IMR-90 (cell line): Measurements from ENCODE around the gene WASHC4. TPM values are rescaled to one million over a fixed set of nuclear protein-coding genes. Genes with fewer than 3 reads are reported as not detected.

ENCODE experiments used
- ATAC-seq: fragments of 200-7000 bp; cut with Tn5 transposase; 2 replicates; pipeline ENCODE4 v1.9.1; 2020; ENCODE audit warnings: low read depth, mild to moderate bottlenecking, moderate library complexity
- BruUV-seq: library from RNA; stranded (reverse); fragments of 400-500 nt; replicated peaks from 2 replicates; lab custom pipeline; 2021; lab: Mats Ljungman, UMichigan
- CTCF ChIA-PET: fragments of 300-600 bp; formaldehyde crosslinking; extraction: SDS; loops from one replicate; lab custom pipeline; 2021; ENCODE audit warnings: antibody characterized with exemption; lab: Yijun Ruan, JAX
- POLR2A ChIA-PET: fragments of 300-600 bp; sonication (Branson Sonifier 250); formaldehyde crosslinking; loops from one replicate; lab custom pipeline; 2022; ENCODE audit warnings: antibody characterized with exemption; ENCODE audit not compliant: unreplicated experiment; lab: Charles Lee
- DNase-seq: peaks from one replicate; pipeline ENCODE4 v3.0.0; 2013
- H2AFZ ChIP-seq: replicated peaks from 2 replicates; pipeline ENCODE3; 2013; ENCODE audit warnings: low read length, mild to moderate bottlenecking; ENCODE audit not compliant: poor library complexity
- H2AK5ac ChIP-seq: 2 replicates; pipeline ENCODE4 v1.6.1; 2013; ENCODE audit warnings: low read depth, low read length, inconsistent platforms
- H2AK9ac ChIP-seq: replicated peaks from 2 replicates; pipeline ENCODE3; 2013; ENCODE audit warnings: mild to moderate bottlenecking, low read depth, low read length, moderate library complexity; ENCODE audit not compliant: poor library complexity
- H2BK120ac ChIP-seq: 2 replicates; pipeline ENCODE4 v1.6.1; 2013; ENCODE audit warnings: low read depth, low read length, inconsistent platforms
- H2BK15ac ChIP-seq: 3 replicates; pipeline ENCODE4 v1.6.1; 2013; ENCODE audit warnings: low read depth, low read length, inconsistent platforms
- H2BK20ac ChIP-seq: 2 replicates; pipeline ENCODE4 v1.6.1; 2013; ENCODE audit warnings: low read depth, mild to moderate bottlenecking, inconsistent platforms, low read length, moderate library complexity
- H2BK5ac ChIP-seq: 2 replicates; pipeline ENCODE4 v1.6.1; 2013; ENCODE audit warnings: mild to moderate bottlenecking, low read depth, low read length, inconsistent platforms; ENCODE audit not compliant: poor library complexity, severe bottlenecking
- H3K14ac ChIP-seq: replicated peaks from 2 replicates; pipeline ENCODE4 v1.6.1; 2013; ENCODE audit warnings: low read depth, low read length, inconsistent platforms
- H3K18ac ChIP-seq: 2 replicates; pipeline ENCODE4 v1.6.1; 2013; ENCODE audit warnings: low read depth, low read length, control low read depth
- H3K23ac ChIP-seq: 2 replicates; pipeline ENCODE4 v1.6.1; 2013; ENCODE audit warnings: low read depth, low read length, inconsistent platforms
- H3K27ac ChIP-seq: 2 replicates; pipeline ENCODE4 v1.5.1; 2013; ENCODE audit warnings: mild to moderate bottlenecking, control low read depth, low read length; ENCODE audit not compliant: insufficient read depth
- H3K27me3 ChIP-seq: 2 replicates; pipeline ENCODE4 v1.6.1; 2013; ENCODE audit warnings: low read length; ENCODE audit not compliant: control insufficient read depth, insufficient read depth
- H3K36me3 ChIP-seq: 2 replicates; pipeline ENCODE4 v1.6.1; 2013; ENCODE audit warnings: low read length, mixed read lengths; ENCODE audit not compliant: control insufficient read depth, insufficient read depth
- H3K4ac ChIP-seq: 2 replicates; pipeline ENCODE4 v1.6.1; 2013; ENCODE audit warnings: low read depth, low read length, inconsistent platforms
- H3K4me1 ChIP-seq: 2 replicates; pipeline ENCODE4 v1.6.1; 2013; ENCODE audit warnings: low read length, mixed read lengths; ENCODE audit not compliant: control insufficient read depth, insufficient read depth
- H3K4me2 ChIP-seq: 2 replicates; pipeline ENCODE4 v1.6.1; 2013; ENCODE audit warnings: low read depth, mild to moderate bottlenecking, control low read depth, low read length, moderate library complexity
- H3K4me3 ChIP-seq: 2 replicates; pipeline ENCODE4 v1.5.1; 2013; ENCODE audit warnings: low read depth, mild to moderate bottlenecking, control low read depth, low read length, moderate library complexity; ENCODE audit not compliant: insufficient read depth
- H3K56ac ChIP-seq: 2 replicates; pipeline ENCODE4 v1.6.1; 2013; ENCODE audit warnings: low read length, inconsistent platforms; ENCODE audit not compliant: insufficient read depth; ENCODE audit errors: extremely low read depth
- H3K79me1 ChIP-seq, 2 experiments: 2 replicates each; pipeline ENCODE4 v1.6.1; 2013; ENCODE audit warnings: low read length in 2 of 2, inconsistent platforms in 1 of 2, low read depth in 1 of 2
- H3K9ac ChIP-seq: 2 replicates; pipeline ENCODE4 v1.6.1; 2013; ENCODE audit warnings: low read depth, low read length, control low read depth
- H3K9me1 ChIP-seq: 2 replicates; pipeline ENCODE4 v1.6.1; 2013; ENCODE audit warnings: low read length, inconsistent platforms; ENCODE audit not compliant: insufficient read depth
- H3K9me3 ChIP-seq: 2 replicates; pipeline ENCODE4 v1.6.1; 2013; ENCODE audit warnings: low read length; ENCODE audit not compliant: control insufficient read depth, insufficient read depth
- H4K20me1 ChIP-seq: 2 replicates; pipeline ENCODE4 v1.6.1; 2013; ENCODE audit warnings: low read length, inconsistent platforms; ENCODE audit not compliant: insufficient read depth
- H4K5ac ChIP-seq: 2 replicates; pipeline ENCODE4 v1.6.1; 2013; ENCODE audit warnings: mild to moderate bottlenecking, low read depth, low read length, control low read depth
- H4K8ac ChIP-seq, 2 experiments: 2 replicates each; pipeline ENCODE4 v1.6.1; 2013; ENCODE audit warnings: low read depth in 2 of 2, low read length in 2 of 2, control low read depth in 1 of 2, inconsistent platforms in 1 of 2
- H4K91ac ChIP-seq: 2 replicates; pipeline ENCODE4 v1.6.1; 2013; ENCODE audit warnings: low read depth, low read length, inconsistent platforms; ENCODE audit not compliant: insufficient read depth
- BHLHE40 ChIP-seq: fragments of 150-350 bp; IDR thresholded peaks from 2 replicates; pipeline ENCODE4 v1.6.1; 2016; ENCODE audit warnings: mild to moderate bottlenecking, low read depth, low read length
- CEBPB ChIP-seq: IDR thresholded peaks from 2 replicates; pipeline ENCODE4 v1.6.1; 2012; ENCODE audit warnings: low read depth, low read length, improper control_type of control experiment
- CHD1 ChIP-seq: IDR thresholded peaks from 2 replicates; pipeline ENCODE4 v1.6.1; 2012; ENCODE audit warnings: low read depth, low read length, improper control_type of control experiment
- CTCF ChIP-seq: conservative IDR thresholded peaks from 2 replicates; pipeline ENCODE4 v1.5.1; 2012; ENCODE audit warnings: mild to moderate bottlenecking, low read depth, low read length, improper control_type of control experiment
- ELK1 ChIP-seq: fragments of 150-350 bp; IDR thresholded peaks from 2 replicates; pipeline ENCODE4 v1.6.1; 2016; ENCODE audit warnings: low read depth, mild to moderate bottlenecking, low read length, moderate library complexity, borderline replicate concordance
- FOS ChIP-seq: fragments of 150-350 bp; IDR thresholded peaks from 2 replicates; pipeline ENCODE4 v1.6.1; 2016; ENCODE audit warnings: low read depth, low read length
- MAFK ChIP-seq: IDR thresholded peaks from 2 replicates; pipeline ENCODE4 v1.6.1; 2012; ENCODE audit warnings: low read depth, low read length, improper control_type of control experiment
- MAZ ChIP-seq: IDR thresholded peaks from 2 replicates; pipeline ENCODE4 v1.6.1; 2012; ENCODE audit warnings: low read depth, mild to moderate bottlenecking, low read length, improper control_type of control experiment, moderate library complexity, borderline replicate concordance
- MXI1 ChIP-seq: IDR thresholded peaks from 2 replicates; pipeline ENCODE4 v1.6.1; 2012; ENCODE audit warnings: low read depth, mild to moderate bottlenecking, low read length, moderate library complexity, borderline replicate concordance
- NFE2L2 ChIP-seq: fragments of 150-350 bp; IDR thresholded peaks from 2 replicates; pipeline ENCODE4 v1.6.1; 2016; ENCODE audit warnings: low read depth, mild to moderate bottlenecking, low read length
- POLR2A ChIP-seq: IDR thresholded peaks from 2 replicates; pipeline ENCODE4 v1.6.1; 2012; ENCODE audit warnings: mild to moderate bottlenecking, low read depth, low read length
- RAD21 ChIP-seq: IDR thresholded peaks from 2 replicates; pipeline ENCODE4 v1.6.1; 2012; ENCODE audit warnings: low read length, improper control_type of control experiment
- RCOR1 ChIP-seq: IDR thresholded peaks from 2 replicates; pipeline ENCODE4 v1.6.1; 2012; ENCODE audit warnings: mild to moderate bottlenecking, low read length, improper control_type of control experiment; ENCODE audit not compliant: insufficient replicate concordance
- RFX5 ChIP-seq: IDR thresholded peaks from 2 replicates; pipeline ENCODE4 v1.8.0; 2012; ENCODE audit warnings: low read depth, mild to moderate bottlenecking, low read length, moderate library complexity
- SMC3 ChIP-seq: fragments of 150-350 bp; IDR thresholded peaks from 2 replicates; pipeline ENCODE4 v1.6.1; 2016; ENCODE audit warnings: low read depth, mild to moderate bottlenecking, antibody characterized with exemption, low read length, moderate library complexity
- USF2 ChIP-seq: fragments of 150-350 bp; IDR thresholded peaks from 2 replicates; pipeline ENCODE4 v1.6.1; 2017; ENCODE audit warnings: mild to moderate bottlenecking, antibody characterized with exemption, low read length, low read depth
- WGBS, 2 experiments: methylation state at CpG; one replicate each; pipeline versions ENCODE4 v1.1.5 to v1.1.7; 2013; ENCODE audit warnings: missing lambda C conversion rate in 2 of 2; ENCODE audit not compliant: insufficient read length in 1 of 2; ENCODE audit errors: extremely low coverage in 2 of 2; 5-methylcytosine and 5-hydroxymethylcytosine counted together
- dilution Hi-C: fragments of 300-500 bp; cut with HindIII; formaldehyde crosslinking; loops from one replicate; pipeline ENCODE4 v1.14.3; 2018; ENCODE audit warnings: low sequenced_read_pairs; ENCODE audit not compliant: unreplicated experiment
- in situ Hi-C: fragments of 300-500 bp; cut with MboI; formaldehyde crosslinking; loops from 3 replicates; pipeline ENCODE4 v1.14.3; 2019; ENCODE audit warnings: low sequenced_read_pairs, inconsistent platforms, mixed read lengths
- intact Hi-C: fragments of 100-400 bp; cut with micrococcal nuclease; formaldehyde crosslinking; loops from 2 replicates; pipeline ENCODE4 v1.10.0; 2022
- polyA plus RNA-seq, 3 experiments: library from polyadenylated mRNA; depleted of rRNA; stranded (reverse); fragments of >200 nt; gene quantifications; 2 replicates each; pipeline ENCODE4 v1.2.3, GENCODE V29; 2012; ENCODE audit warnings: low replicate concordance in 1 of 3
- total RNA-seq: library from RNA; depleted of rRNA; stranded (reverse); fragments of >200 nt; gene quantifications from 2 replicates; pipeline ENCODE4 v1.2.3, GENCODE V29; 2012

The WASHC4 gene
- total and polyA plus RNA-seq, 2 of the 4 experiments (the other 2 are of a cell fraction), result 16.4 to 47.0 TPM

- Histone ChIP-seq H2AK9ac (no peak overlapping the region), H3K4ac (no peak overlapping the region), H2BK5ac (no peak overlapping the region), H3K4me3 (no peak overlapping the region), H2AK5ac (no peak overlapping the region), H4K91ac (no peak overlapping the region), H2AFZ (no peak overlapping the region), H4K8ac (no peak overlapping the region), H3K27me3 (no peaks in the 10 kb centered on the region), H2BK20ac (no peak overlapping the region), H3K36me3 (peaks cover 6% of the 10 kb centered on the region; the same call in 1 of the 2 replicates), H3K23ac (no peak overlapping the region), H3K27ac (no peak overlapping the region), H3K4me2 (no peak overlapping the region), H4K5ac (no peak overlapping the region), H2BK15ac (no peak overlapping the region), H3K9me3 (no peaks in the 10 kb centered on the region), H3K18ac (no peak overlapping the region), H2BK120ac (no peak overlapping the region), H3K9ac (no peak overlapping the region), H3K79me1 (peaks cover 16 to 71% of the 10 kb centered on the region in 2 experiments; a peak in 3 of 4 replicates), H3K9me1 (peaks cover 6% of the 10 kb centered on the region; the same call in 1 of the 2 replicates), H3K56ac (no peak overlapping the region), H3K4me1 (peaks cover 3% of the 10 kb centered on the region), H3K14ac (no peak overlapping the region), H4K20me1 (peaks cover 8% of the 10 kb centered on the region; the same call in 1 of the 2 replicates)
- dilution Hi-C loops (no loop called here), in situ Hi-C loops (no loop called here), intact Hi-C loops (no loop called here)
- POLR2A ChIA-PET, result interaction anchor here (0.7 kb wide), 1 partner anchor 465 kb away, joined by 10 read pairs; no protein-coding TSS in a partner anchor
- 100% methylated on average over 3 of the region's 7 CpGs; no CpG with 5 or more reads in 1 of the 2 experiments for WGBS, 2 experiments
- no TSS peak for BruUV-seq
- no peak for ATAC-seq
- CTCF ChIA-PET, result interaction anchor here (0.6 kb wide), 1 partner anchor 55 kb away, joined by 3 read pairs; no protein-coding TSS in a partner anchor
- no peak for DNase-seq
- TF ChIP-seq USF2 (no peak), FOS (no peak), CTCF (no peak), CEBPB (no peak), POLR2A (no peak), RCOR1 (no peak), NFE2L2 (no peak), RAD21 (no peak), RFX5 (no peak), MAZ (no peak), BHLHE40 (no peak), CHD1 (no peak), MAFK (no peak), ELK1 (no peak), MXI1 (no peak), SMC3 (no peak)
These were observed 30.1 kb upstream of the WASHC4 start for GRCh38 chr12:105077435-105077834.
